PC-9 (cell line): Measurements from ENCODE around the gene RMI1. TPM values are rescaled to one million over a fixed set of nuclear protein-coding genes. Genes with fewer than 3 reads are reported as not detected.

ENCODE experiments used
- BruUV-seq: library from RNA; stranded (reverse); fragments of 400-500 nt; replicated peaks from 2 replicates; lab custom pipeline; 2021; lab: Mats Ljungman, UMichigan
- CTCF ChIA-PET: fragments of 300-600 bp; sonication (Branson Sonifier 250); formaldehyde crosslinking; loops from one replicate; lab custom pipeline; 2022; ENCODE audit warnings: antibody characterized with exemption; lab: Charles Lee
- POLR2A ChIA-PET: fragments of 300-600 bp; sonication (Branson Sonifier 250); formaldehyde crosslinking; loops from one replicate; lab custom pipeline; 2022; ENCODE audit warnings: antibody characterized with exemption; ENCODE audit not compliant: unreplicated experiment; lab: Charles Lee
- DNase-seq, 2 experiments: peaks; one replicate each; pipeline versions ENCODE4 v3.0.0 to v3.0.0-alpha.2; 2015 to 2022; ENCODE audit warnings: mixed read lengths in 1 of 2
- H2AFZ ChIP-seq: fragments of 200-600 bp; sonication (generic); 2 replicates; pipeline ENCODE4 v1.8.1; 2017; ENCODE audit warnings: antibody characterized with exemption
- H3F3A ChIP-seq: fragments of 200-600 bp; sonication (generic); 2 replicates; pipeline ENCODE4 v1.8.1; 2017; ENCODE audit warnings: antibody characterized with exemption, mild to moderate bottlenecking, low read depth; ENCODE audit not compliant: insufficient read depth
- H3K27ac ChIP-seq: fragments of 200-600 bp; sonication (generic); 2 replicates; pipeline ENCODE4 v1.6.1; 2016; ENCODE audit warnings: mixed run types
- H3K27me3 ChIP-seq: fragments of 200-600 bp; sonication (generic); 2 replicates; pipeline ENCODE4 v1.6.1; 2016; ENCODE audit warnings: low read depth, mixed run types; ENCODE audit not compliant: insufficient read depth
- H3K36me3 ChIP-seq: fragments of 200-600 bp; sonication (generic); 2 replicates; pipeline ENCODE4 v1.6.1; 2016; ENCODE audit warnings: low read depth, mixed run types
- H3K4me1 ChIP-seq: fragments of 200-600 bp; sonication (generic); replicated peaks from 2 replicates; pipeline ENCODE4 v1.6.1; 2016; ENCODE audit warnings: mixed run types; ENCODE audit not compliant: insufficient read depth
- H3K4me2 ChIP-seq: fragments of 200-600 bp; sonication (generic); 2 replicates; pipeline ENCODE4 v1.6.1; 2017; ENCODE audit warnings: mixed run types
- H3K4me3 ChIP-seq: fragments of 200-600 bp; sonication (generic); 2 replicates; pipeline ENCODE4 v1.6.1; 2016; ENCODE audit warnings: mixed run types
- H3K79me2 ChIP-seq: fragments of 200-600 bp; sonication (generic); 2 replicates; pipeline ENCODE4 v1.6.1; 2017; ENCODE audit warnings: low read depth, mixed run types
- H3K9me2 ChIP-seq: fragments of 200-600 bp; sonication (generic); 2 replicates; pipeline ENCODE4 v1.8.1; 2017; ENCODE audit warnings: mild to moderate bottlenecking; ENCODE audit not compliant: insufficient read depth
- H3K9me3 ChIP-seq: fragments of 200-600 bp; sonication (generic); 2 replicates; pipeline ENCODE4 v1.8.1; 2016; ENCODE audit warnings: low read depth; ENCODE audit not compliant: insufficient read depth
- H4K20me1 ChIP-seq: fragments of 200-600 bp; sonication (generic); 2 replicates; pipeline ENCODE4 v1.8.1; 2017; ENCODE audit not compliant: insufficient read depth
- CTCF ChIP-seq: fragments of 200-600 bp; sonication (generic); conservative IDR thresholded peaks from 2 replicates; pipeline ENCODE4 v1.6.1; 2017; ENCODE audit warnings: mixed run types, antibody characterized with exemption, mild to moderate bottlenecking, moderate library complexity
- EZH2 ChIP-seq: fragments of 200-600 bp; sonication (generic); IDR thresholded peaks from 2 replicates; pipeline ENCODE4 v1.8.0; 2017; ENCODE audit warnings: antibody characterized with exemption, low read depth
- intact Hi-C: fragments of 100-400 bp; cut with micrococcal nuclease; formaldehyde crosslinking; loops from one replicate; pipeline ENCODE4 v1.10.0; 2022; ENCODE audit not compliant: unreplicated experiment
- total RNA-seq: library from RNA; stranded (reverse); gene quantifications from 2 replicates; pipeline ENCODE4 v1.2.3, GENCODE V29; 2021

RMI1 gene
- total RNA-seq, 1 experiment from 2014 or later: 19.2 TPM

- Histone ChIP-seq H2AFZ (peak within 1 kb of the TSS; percentile 94), H3K9me2 (no peaks in the 10 kb centered on the region), H3K4me3 (peak within 1 kb of the TSS; percentile 98), H3K9me3 (no peaks in the 10 kb centered on the region), H3K79me2 (peaks cover 94% of the 10 kb centered on the region), H4K20me1 (peaks cover 45% of the 10 kb centered on the region), H3K4me2 (peak within 1 kb of the TSS; percentile 91), H3K27ac (peak within 1 kb of the TSS; percentile 94), H3F3A (peaks cover 41% of the 10 kb centered on the region), H3K36me3 (peaks cover 43% of the 10 kb centered on the region), H3K4me1 (peaks cover 26% of the 10 kb centered on the region), H3K27me3 (no peaks in the 10 kb centered on the region)
- intact Hi-C loops: loop anchor here (1.0 to 5.0 kb wide), 6 partner anchors 23 to 282 kb away; partner anchors contain the start of gene KIF27
- TF ChIP-seq CTCF: no peak
- no peak for TF ChIP-seq EZH2
- ChIA-PET CTCF (no interaction called here), POLR2A (interaction anchor here (0.6 to 0.9 kb wide), 6 partner anchors 32 to 953 kb away, joined by 4 to 16 read pairs (median 6); no protein-coding TSS in a partner anchor)
- no TSS peak for BruUV-seq
- DNase-seq: peak; percentile 91 to 99
Observed at GRCh38 chr9:83979812-83980394, 702 bp upstream of the RMI1 start, which contains the start of gene HNRNPK. Gene HNRNPK (minus strand): TSS chr9:83980215. CDS start chr9:83978252, 1,963 bp downstream.

- no peaks in the 10 kb centered on the region for H3K9me3 ChIP-seq
- peak in 1 of 2 experiments; percentile 74 for DNase-seq
- peak overlapping the region; percentile 91 for H3K4me2 ChIP-seq
- BruUV-seq: no TSS peak
- CTCF ChIA-PET: no interaction called here
- H3K9me2 ChIP-seq: no peaks in the 10 kb centered on the region
- H3K4me3 ChIP-seq: peak overlapping the region; percentile 98
- H3K79me2 ChIP-seq: peaks cover 94% of the 10 kb centered on the region
- H3K4me1 ChIP-seq: peaks cover 30% of the 10 kb centered on the region
- peaks cover 31% of the 10 kb centered on the region for H4K20me1 ChIP-seq
- no peaks in the 10 kb centered on the region for H3K27me3 ChIP-seq
- H3F3A ChIP-seq: peaks cover 27% of the 10 kb centered on the region
- H2AFZ ChIP-seq: peak overlapping the region; percentile 94
- intact Hi-C loops: loop anchor here (2.0 to 5.0 kb wide), 5 partner anchors 24 to 281 kb away; partner anchors contain the start of gene KIF27
- POLR2A ChIA-PET: interaction anchor here (0.7 kb wide), 1 partner anchor 46 kb away, joined by 4 read pairs; no protein-coding TSS in a partner anchor
- H3K27ac ChIP-seq: peak overlapping the region; percentile 94
- no peak for TF ChIP-seq EZH2
- no peak for TF ChIP-seq CTCF
- H3K36me3 ChIP-seq: peaks cover 30% of the 10 kb centered on the region
Observed at GRCh38 chr9:83981126-83981871, 694 bp downstream of the RMI1 start.

- Histone ChIP-seq H2AFZ (no peak overlapping the region), H3K4me2 (peak overlapping the region; percentile 27; the same call in 1 of the 2 replicates), H3K27me3 (no peaks in the 10 kb centered on the region), H3K27ac (peak overlapping the region; percentile 48), H3K4me1 (peaks cover 23% of the 10 kb centered on the region), H3K79me2 (peaks cover 75% of the 10 kb centered on the region), H3K36me3 (no peaks in the 10 kb centered on the region; the same call in 1 of the 2 replicates), H4K20me1 (no peaks in the 10 kb centered on the region), H3F3A (peaks cover 7% of the 10 kb centered on the region; the same call in 1 of the 2 replicates), H3K9me2 (no peaks in the 10 kb centered on the region), H3K4me3 (no peak overlapping the region), H3K9me3 (no peaks in the 10 kb centered on the region)
- no peak for DNase-seq
- intact Hi-C loops: no loop called here
- POLR2A ChIA-PET: no interaction called here
- TF ChIP-seq CTCF (no peak), EZH2 (no peak)
- no TSS peak for BruUV-seq
- CTCF ChIA-PET: no interaction called here
Observed at GRCh38 chr9:83986195-83986594, 5.6 kb downstream of the RMI1 start.
